ENCODE data around the gene CDX2.
A peak's percentile ranks its signal among the peaks of the same experiment; 100 is the strongest.

Gene CDX2

GRCh38 chr13:27962982-27963381, 6.1 kb downstream of the CDX2 start:
- ChIA-PET CTCF (interaction anchor here (1.3 to 7.9 kb wide), 4 partner anchors 8 to 601 kb away, joined by 3 to 70 read pairs (median 19); no protein-coding TSS in a partner anchor), POLR2A (no interaction called here)
- TF ChIP-seq CTCF (IDR thresholded peaks at IDR 0.05; ENCODE audit: control extremely low read depth, extremely low read depth, low read depth, missing control alignments) = no peak
- no peak for DNase-seq (ENCODE audit: extremely low spot score)

DNA sequence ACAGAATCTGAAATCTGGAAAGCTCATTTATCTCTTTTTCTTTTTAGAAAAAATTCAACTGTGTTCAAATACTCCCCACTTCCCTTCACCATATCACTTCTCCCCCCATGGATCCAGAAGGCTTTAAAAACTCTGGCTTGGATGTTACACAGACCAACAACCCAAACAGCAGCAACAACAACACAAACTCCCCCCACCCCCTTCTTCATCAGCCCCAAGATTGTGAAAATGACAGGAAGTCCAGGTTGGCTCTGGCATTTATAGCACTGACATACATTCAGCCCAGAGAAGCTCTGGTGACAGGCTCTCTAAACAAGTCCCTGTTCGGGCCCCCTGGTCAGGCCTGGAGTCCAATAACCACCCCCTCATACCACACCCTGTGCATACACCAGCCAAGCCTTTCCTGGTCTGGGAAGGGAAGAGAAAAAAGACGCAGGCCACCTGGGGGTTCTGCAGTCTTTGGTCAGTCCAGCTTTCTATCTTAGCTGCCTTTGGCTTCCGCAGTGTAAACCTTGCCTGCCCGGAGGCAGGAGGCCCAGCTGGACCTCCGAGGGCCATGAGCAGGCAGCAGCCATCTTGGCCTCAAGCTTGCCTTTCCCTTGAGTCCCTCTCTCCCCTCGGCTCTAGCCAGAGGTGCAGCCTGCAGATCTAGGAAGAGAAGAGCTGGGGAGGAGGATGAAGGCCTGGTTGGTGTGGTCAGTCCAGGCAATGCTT, 6.8 kb downstream of the CDX2 start:
- no peak for TF ChIP-seq CTCF (IDR thresholded peaks at IDR 0.05; ENCODE audit: control extremely low read depth, extremely low read depth, low read depth, missing control alignments)
- ChIA-PET CTCF (interaction anchor here (1.3 to 7.9 kb wide), 5 partner anchors 8 to 604 kb away, joined by 3 to 70 read pairs (median 10); no protein-coding TSS in a partner anchor), POLR2A (no interaction called here)
- DNase-seq (ENCODE audit: extremely low spot score) = no peak

DNA sequence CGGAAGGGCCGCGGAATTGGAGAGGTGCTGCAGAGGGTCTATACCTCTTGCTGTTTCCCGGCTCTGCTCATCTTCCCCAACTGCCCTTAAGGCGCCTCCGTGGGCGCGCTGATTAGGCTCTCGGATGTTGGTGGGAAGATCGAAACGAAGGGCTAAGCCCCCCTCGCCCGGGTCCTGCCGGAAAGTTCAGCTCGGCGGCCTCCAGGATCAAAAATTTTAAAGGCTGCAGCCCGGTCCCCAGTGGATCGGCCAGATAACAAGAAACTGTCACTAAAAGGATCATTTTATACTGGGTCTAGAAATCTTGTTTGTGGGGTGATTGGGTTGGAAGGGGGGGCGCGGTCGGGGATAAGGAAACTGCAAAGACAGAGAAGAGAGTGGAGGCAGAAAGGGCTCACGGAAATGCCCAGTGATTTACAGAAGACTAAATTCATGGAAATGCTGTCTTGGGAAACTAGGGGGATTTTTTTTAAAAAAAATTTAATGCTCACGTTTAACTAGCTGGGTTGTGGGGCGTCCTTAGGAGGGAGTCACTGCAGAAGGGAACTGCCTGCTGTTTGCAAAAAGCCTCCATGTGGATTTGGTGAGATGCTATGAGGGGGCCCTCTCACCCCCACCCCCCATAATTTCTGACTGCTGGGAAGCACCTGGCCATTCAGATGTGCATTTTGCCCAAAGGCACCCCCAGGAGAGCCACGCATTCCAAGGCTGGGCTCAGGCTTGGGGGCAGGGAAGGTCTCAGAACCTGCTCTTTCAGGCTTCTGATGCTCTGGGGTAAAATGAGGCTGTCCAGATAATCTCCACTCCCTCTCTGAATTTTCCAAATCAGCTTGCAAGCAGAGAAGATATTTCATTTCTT, 7.7 kb downstream of the CDX2 start:
- no peak for TF ChIP-seq CTCF (IDR thresholded peaks at IDR 0.05; ENCODE audit: control extremely low read depth, extremely low read depth, low read depth, missing control alignments)
- no peak for DNase-seq (ENCODE audit: extremely low spot score)
- CTCF ChIA-PET = interaction anchor here (1.3 to 7.9 kb wide), 5 partner anchors 7 to 603 kb away, joined by 3 to 70 read pairs (median 10); no protein-coding TSS in a partner anchor
- POLR2A ChIA-PET = no interaction called here

- TF ChIP-seq CTCF (IDR thresholded peaks at IDR 0.05; ENCODE audit: control extremely low read depth, extremely low read depth, low read depth, missing control alignments) = peak; percentile 57
- peak; percentile 72 for DNase-seq (ENCODE audit: extremely low spot score)
- CTCF ChIA-PET = interaction anchor here (0.7 to 7.9 kb wide), 7 partner anchors 15 to 602 kb away, joined by 3 to 70 read pairs (median 4); no protein-coding TSS in a partner anchor
- POLR2A ChIA-PET = no interaction called here
Observed at GRCh38 chr13:27960362-27961226, 8.5 kb downstream of the CDX2 start.

DNA sequence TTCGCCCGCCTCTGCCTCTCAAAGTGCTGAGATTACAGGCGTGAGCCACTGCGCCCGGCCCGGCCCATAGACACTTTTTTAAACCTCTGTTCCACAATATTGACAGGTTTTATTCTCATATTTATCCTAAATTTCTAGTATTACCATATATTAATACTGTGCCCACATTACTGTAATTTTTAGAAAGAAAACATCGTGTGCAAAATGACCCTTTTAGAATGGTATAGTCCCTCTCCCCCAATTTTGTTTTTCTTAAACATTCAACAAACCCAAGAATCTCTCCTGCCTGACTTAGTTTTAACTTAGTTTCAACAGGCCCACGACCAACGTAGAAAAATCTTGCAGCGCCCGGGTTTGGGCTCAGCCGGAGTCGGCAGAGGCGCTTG, 9.1 kb downstream of the CDX2 start:
- no peak for TF ChIP-seq CTCF (IDR thresholded peaks at IDR 0.05; ENCODE audit: control extremely low read depth, extremely low read depth, low read depth, missing control alignments)
- ChIA-PET POLR2A (no interaction called here), CTCF (interaction anchor here (0.7 to 7.9 kb wide), 6 partner anchors 14 to 600 kb away, joined by 3 to 70 read pairs (median 4); no protein-coding TSS in a partner anchor)
- DNase-seq (ENCODE audit: extremely low spot score) = no peak

Data from GM10248 (cell line).